ENCODE data around the gene AGGF1.
"Not testable (repeated sequence)": the region's sequence is repeated elsewhere in the genome, so short reads cannot be mapped to it uniquely, and the experiment has no call there.

Gene AGGF1

GRCh38 chr5:77030097-77031071, at the start of gene AGGF1:
Gene AGGF1 (plus strand): TSS chr5:77030404. CDS start chr5:77030767, 363 bp downstream.
- DNase-seq = peak; percentile 87

- DNase-seq = no peak
Observed at GRCh38 chr5:76980518-76981144, 49.6 kb upstream of the AGGF1 start.

- DNase-seq = no peak
Observed at GRCh38 chr5:76982450-76982849, 47.8 kb upstream of the AGGF1 start.

GRCh38 chr5:76983468-76983867, 46.7 kb upstream of the AGGF1 start:
- no peak for DNase-seq

GRCh38 chr5:76986825-76987526, 43.2 kb upstream of the AGGF1 start:
- DNase-seq = no peak

GRCh38 chr5:76990899-76991459, 39.2 kb upstream of the AGGF1 start:
- no peak for DNase-seq

- DNase-seq = not testable (repeated sequence)
Observed at GRCh38 chr5:76993436-76993835, 36.8 kb upstream of the AGGF1 start.

- DNase-seq = no peak
Observed at GRCh38 chr5:76994337-76994736, 35.9 kb upstream of the AGGF1 start.

GRCh38 chr5:76998251-76998650, 32.0 kb upstream of the AGGF1 start:
- not testable (repeated sequence) for DNase-seq

GRCh38 chr5:76999451-76999850, 30.8 kb upstream of the AGGF1 start:
- no peak for DNase-seq

GRCh38 chr5:77003246-77003645, 27.0 kb upstream of the AGGF1 start:
- no peak for DNase-seq

- no peak for DNase-seq
Observed at GRCh38 chr5:77006124-77006523, 24.1 kb upstream of the AGGF1 start.

GRCh38 chr5:77008413-77008812, 21.8 kb upstream of the AGGF1 start:
- DNase-seq = no peak

GRCh38 chr5:77010243-77010642, 20.0 kb upstream of the AGGF1 start:
- DNase-seq = no peak

GRCh38 chr5:77011498-77011897, 18.7 kb upstream of the AGGF1 start:
- DNase-seq = no peak

- no peak for DNase-seq
Observed at GRCh38 chr5:77012601-77013000, 17.6 kb upstream of the AGGF1 start.

- no peak for DNase-seq
Observed at GRCh38 chr5:77015938-77016569, 14.2 kb upstream of the AGGF1 start.

GRCh38 chr5:77016962-77017361, 13.2 kb upstream of the AGGF1 start:
- DNase-seq = no peak

GRCh38 chr5:77017668-77018067, 12.5 kb upstream of the AGGF1 start:
- no peak for DNase-seq

GRCh38 chr5:77022511-77023417, 7.4 kb upstream of the AGGF1 start:
- DNase-seq = no peak

- no peak for DNase-seq
Observed at GRCh38 chr5:77024490-77024889, 5.7 kb upstream of the AGGF1 start.

All from activated effector memory CD4-positive, alpha-beta T cell treated with Interleukin-2 at 50 U/mL for 16 hours (primary cell).